Middle frontal gyrus (tissue), 1 donor: ENCODE results near the gene MYL2.

Experiments
- DNase-seq: peaks from one replicate; pipeline ENCODE4 v3.0.0-alpha.2; 2015; ENCODE audit warnings: low spot score; ENCODE audit errors: extremely low spot score

Gene MYL2

DNA sequence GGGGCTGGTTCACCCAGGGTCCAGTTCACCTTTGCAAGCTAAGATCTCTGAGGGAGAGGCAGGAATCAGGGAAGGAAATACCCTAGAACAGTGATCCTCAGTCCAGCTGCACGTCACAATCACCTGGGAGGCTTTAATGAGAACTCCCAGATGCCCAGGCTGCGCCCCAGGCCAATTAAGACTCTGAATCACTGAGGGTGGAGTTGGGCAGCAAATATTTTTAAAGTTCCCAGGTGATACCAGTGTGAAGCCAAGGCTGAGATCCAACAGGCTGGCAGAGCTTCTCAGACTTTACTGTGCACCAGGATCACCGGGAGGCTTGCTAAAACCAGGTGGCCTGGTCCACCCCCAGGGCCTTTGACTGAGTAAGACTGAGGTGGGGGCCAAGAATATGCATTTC is 23.8 kb downstream of the MYL2 start:
- DNase-seq, result no peak

DNA sequence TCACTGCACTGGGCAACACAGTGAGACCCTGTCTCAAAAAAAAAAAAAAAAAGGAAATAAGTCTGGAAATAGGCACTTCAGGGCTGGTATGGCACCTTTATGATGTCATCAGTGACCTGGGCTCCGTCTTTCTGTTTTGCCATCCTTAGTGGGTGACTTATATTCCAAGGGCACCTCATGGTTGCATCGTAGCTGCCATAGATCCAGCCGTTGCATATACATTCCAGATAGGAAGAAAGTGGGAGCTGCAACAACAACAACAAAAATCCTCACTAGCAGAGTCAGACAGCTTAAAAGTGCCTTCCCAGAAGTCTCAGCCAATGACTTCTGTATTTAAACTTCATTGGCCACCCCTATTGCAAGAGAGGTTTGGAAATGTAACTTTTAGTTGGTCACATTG is 26.4 kb downstream of the MYL2 start:
- no peak for DNase-seq

DNA sequence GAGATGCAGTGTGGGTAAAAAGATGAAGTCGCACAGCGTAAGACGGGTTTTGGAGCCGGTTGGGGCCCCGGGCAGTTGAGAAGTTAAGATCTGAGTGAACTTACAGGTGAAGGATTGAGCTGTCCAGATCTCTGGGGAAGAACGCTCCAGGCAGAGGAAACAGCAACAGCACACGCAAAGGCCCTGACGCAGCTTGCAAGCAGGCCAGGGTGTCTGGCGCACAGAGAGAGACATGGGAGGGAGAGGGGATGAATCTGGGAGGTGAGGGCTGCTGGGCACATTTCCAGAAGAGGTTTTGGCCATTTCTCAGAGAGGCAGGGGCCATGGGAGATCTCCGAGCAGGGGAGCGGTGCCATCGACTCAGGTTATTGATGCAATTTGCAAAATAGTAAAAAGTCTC is 31.0 kb downstream of the MYL2 start:
- DNase-seq, result no peak

DNA sequence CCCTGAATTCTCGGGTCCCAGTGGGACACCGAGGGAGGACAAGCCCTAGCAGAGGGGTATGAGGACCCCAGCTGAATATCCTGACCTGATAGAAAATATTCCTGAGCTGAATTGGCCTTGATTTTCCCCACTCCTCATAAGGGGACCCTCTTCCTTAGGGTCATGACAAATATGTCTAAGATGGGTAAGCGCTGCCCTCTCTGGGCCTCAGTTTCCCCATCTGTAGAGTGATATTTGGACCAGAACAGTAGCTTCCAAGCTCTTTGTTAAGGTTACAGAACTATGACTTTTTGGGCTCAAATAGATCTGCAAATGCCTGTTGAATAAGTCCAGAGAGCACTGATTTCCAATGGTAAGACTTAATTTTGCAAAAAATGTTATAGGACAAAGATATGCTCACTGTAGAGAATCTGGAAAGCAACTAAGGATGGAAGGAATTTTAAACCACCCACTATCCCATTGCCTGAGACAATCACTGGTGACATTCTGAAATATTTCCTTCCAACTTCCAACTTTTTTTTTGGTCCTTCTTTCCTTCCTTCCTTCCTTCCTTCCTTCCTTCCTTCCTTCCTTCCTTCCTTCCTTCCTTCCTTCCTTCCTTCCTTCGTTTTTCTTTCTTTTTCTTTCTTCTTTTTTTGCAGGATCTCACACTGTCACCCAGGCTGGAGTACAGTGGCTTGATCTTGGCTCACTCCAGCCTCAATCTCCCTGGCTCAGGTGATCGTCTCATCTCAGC is 32.0 kb downstream of the MYL2 start:
- DNase-seq, result no peak

DNA sequence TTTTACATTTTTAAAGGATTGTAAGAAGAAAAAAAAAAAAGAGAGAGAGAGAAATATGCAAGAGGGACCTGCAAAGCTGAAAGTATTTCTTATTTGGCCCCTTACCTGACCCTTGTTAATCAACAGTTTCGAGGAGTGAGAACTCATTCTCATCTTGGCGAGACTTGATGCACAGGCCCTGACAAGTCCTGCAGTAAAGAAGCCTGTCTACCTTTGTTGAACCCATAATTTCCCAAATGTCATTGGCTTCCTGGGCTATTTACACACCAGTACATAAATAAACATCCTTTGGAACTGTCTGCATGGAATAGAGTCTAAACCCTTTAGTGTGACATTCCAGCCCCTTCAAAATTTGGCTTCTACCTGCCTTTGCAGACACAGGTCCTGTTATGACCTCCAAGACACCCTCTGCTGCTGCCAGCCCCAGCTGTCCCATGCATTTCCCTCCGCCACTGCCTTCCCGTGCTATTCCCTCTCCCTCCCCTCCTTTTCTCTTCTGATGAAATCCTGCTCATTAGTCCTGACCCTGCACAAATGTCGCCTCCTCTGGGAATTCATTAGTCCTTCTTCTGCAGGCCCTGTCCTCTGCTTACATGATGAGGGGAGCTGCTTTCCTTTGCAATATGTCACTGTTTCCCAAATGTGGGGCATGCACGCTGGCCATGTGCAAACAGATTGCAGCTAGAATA is 35.1 kb downstream of the MYL2 start:
- no peak for DNase-seq

DNA sequence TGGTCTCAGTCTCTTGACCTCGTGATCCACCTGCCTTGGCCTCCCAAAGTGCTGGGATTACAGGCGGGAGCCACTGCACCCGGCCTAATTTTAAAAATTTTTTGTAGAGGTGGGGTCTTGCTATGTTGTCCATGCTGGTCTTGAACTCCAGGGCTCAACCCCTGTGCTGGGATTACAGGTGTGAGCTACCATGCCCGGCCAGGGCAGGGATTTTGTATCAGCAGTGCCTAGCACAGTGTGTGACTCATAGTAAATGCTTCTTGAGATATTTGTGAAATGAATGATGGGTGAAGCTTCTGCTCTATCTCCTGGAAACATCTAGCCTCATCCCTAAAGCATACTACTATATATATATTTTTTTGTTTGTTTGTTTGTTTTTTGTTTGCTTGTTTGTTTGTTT is 37.1 kb downstream of the MYL2 start:
- DNase-seq, result no peak

DNA sequence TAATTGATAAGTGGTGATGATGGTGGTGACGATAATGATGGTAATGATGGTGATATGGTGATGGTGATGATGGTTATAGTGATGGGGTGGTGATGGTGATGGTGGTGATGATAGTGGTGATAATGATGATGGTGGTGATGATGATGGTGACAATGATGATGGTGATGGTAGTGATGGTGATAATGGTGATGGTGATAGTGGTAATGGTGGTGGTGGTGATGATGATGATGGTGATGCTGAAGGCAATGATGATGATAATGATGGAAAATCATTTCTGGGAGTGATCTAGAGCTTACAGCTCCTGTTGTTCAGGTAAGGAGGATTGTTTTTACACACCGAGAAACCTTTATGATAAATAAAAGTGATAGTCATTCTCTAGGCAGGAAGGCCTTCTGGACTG is 39.7 kb downstream of the MYL2 start:
- DNase-seq, result no peak

DNA sequence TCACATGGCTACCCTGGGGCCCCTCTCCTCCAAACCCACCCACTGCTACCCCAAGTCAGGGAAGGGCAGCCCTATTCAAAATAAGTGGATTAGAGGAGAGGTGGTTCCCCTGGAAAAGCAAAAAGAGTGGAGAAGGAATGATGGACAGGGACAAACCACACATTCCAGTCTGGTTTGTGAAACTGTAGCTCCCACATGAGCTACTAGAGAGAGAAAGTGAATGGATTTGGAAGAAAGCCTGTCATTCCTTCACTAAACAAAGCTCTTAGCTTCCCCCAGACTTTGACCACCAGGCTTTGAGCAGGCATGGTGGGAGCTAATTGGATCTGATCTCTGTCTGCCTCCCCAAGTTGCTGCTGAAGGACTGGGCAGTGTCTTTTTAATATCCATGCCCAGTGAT is 45.6 kb downstream of the MYL2 start:
- no peak for DNase-seq

DNA sequence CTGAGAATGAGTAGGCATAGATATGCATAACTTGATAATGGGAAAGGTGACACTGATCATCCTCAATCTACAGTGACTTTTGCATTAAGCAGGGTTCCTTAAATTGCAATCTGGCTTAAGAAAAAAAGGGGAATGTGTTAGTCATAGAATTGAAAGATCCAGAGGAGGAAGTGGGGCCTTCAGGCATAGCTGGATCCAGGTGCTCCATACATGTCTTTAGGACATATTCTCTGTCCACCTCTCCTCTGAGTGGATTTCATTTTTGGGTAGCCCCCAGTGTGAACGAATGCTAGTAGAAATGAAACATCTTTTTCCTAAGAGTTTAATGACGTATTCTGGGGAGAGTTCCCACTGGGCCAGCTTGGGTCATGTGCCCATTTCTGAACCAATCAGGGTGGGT is 46.0 kb downstream of the MYL2 start:
- no peak for DNase-seq

DNA sequence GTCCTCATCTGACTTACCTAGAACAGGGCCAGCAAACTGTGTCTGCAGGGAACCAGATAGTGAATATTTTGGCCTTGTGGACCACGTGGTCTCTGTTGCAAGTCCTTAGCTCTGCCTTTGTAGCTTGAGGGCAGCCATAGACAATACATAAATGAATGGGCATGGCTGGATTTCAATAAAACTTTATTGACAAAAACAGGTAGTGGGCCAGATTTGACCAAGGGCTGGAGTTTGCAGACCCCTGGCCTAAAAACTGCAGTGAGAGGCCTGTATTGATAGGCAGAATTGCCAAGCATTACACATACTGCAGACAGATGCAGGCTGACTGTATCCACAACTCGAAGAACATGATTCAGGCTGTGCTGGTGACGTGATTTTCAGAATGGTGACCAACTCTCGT is 48.3 kb downstream of the MYL2 start:
- DNase-seq, result no peak

DNA sequence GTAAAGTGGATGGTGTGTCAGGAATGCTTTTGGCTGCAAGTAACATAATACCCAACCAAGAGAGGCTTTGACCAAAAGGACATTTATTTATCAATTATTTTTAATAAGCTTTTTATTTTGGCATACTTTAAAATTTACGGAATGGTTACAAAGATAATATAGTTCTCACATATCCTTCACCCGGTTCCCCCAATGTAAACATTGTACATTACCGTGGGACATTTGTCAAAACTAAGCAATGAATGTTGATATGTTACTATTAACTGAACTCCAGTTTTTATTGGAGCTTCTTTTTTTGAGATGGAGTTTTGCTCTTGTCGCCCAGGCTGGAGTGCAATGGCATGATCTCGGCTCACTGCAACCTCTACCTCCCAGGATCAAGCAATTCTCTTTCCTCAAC is 50.6 kb downstream of the MYL2 start:
- no peak for DNase-seq

DNA sequence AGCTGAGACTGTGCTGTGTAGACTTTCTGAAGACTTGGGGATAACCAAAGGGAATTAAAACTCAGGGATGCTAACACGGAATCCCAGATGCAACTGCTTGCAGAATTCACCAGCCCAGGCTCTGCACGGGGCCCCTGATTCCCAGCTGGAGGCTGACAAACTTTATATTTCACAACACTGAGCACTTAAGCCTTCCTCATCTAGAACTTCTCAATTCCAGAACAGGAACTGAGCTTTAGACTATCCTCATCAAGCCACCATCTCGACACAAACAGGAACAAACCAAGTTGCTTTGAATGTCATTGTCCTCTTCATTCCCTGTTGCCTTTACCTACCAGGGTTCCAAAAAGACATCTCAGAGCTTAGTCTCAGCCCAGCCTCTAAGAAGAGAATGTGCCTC is 51.4 kb downstream of the MYL2 start:
- DNase-seq, result no peak

DNA sequence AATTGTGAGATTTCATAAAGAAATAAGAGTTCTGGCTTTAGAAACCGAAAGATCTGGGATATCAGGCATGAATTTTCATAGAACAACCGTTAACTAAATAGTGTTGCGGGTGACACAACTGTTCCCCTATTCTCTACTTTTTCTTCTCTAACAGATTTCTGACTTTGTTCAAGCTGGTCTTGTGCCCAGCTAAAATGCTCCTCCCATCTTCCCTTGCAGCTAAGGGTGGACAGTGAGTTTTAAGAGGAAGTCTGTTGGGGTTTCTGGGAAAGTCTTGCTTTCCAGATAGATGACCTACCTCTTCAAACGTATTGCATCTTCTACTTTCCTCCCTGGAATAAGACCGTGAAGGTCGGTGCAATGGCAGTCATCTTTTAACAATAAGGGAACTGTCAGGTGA is 54.9 kb downstream of the MYL2 start:
- no peak for DNase-seq

DNA sequence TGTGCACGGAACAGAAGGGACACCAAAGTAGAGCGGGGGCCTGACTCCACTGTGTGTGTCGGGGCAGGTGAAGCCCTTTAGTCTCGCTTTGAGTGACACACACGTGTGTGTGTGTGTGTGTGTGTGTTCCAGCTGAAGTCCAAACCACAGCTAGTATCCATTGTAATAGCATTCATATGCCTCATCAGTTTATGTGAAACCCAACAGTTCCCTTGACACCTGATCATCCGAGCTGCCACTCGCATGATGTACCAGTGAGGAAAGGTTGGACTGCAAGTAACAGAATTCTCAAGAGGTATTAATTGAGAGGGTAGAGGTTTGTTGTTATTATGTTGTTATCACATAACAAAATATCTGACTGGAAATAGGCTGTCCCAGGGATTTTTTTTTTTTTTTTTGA is 57.2 kb downstream of the MYL2 start:
- no peak for DNase-seq

DNA sequence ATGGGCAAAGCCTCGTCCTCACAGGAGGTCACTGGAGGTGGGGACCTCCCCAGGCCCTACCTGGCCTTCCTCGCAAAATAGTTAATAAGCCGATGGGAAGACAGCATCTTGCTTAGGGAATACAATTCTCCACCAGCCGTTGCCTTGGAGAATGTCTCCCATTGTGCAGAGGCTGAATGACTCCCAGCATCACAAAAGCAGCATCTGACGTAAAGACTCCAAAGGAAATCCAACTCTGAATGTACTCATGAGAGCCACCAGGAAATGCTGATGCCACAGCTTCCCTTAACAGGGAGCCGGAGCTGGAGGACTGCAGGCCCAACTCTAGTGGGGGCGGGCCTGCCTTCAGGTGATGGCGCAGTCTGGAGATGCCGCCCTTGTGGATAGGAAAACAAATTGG is 58.0 kb downstream of the MYL2 start:
- DNase-seq, result no peak

DNA sequence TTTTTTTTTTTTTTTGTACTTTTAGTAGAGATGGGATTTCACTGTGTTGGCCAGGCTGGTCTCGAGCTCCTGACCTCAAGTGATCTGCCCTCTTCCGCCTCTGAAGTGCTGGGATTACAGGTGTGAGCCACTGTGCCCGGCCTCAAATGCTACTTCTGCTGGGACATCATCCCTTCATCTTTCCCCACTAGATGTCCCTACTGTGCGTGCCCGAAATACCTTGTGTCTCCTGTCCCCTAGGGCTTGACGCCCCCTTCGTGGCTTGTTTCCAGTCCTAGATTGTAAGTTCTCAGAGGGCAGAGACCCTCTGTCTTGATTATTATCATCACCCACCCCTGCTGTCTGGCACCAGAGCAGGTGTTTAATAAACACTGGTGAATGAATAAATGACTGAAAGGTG is 58.6 kb downstream of the MYL2 start:
- no peak for DNase-seq
